Gastroesophageal sphincter (tissue), 4 donors: ENCODE results near the gene AIRE. TPM values are rescaled to one million over a fixed set of nuclear protein-coding genes. Genes with fewer than 3 reads are reported as not detected.

Experiments used
- ATAC-seq: fragments of 150-250 bp; one replicate; pipeline ENCODE4 v1.9.1; 2016; ENCODE audit warnings: mild to moderate bottlenecking, moderate library complexity
- H3K27ac ChIP-seq, 4 donors: fragments of 200-600 bp; sonication (generic) in 3 of 4; 1 replicate in 3 of 4; 2 replicates in 1 of 4; pipeline ENCODE4 v1.5.1; 2016 to 2019
- H3K27me3 ChIP-seq: fragments of 200-600 bp; sonication (generic); one replicate; pipeline ENCODE4 v1.5.1; 2019
- H3K36me3 ChIP-seq, 2 donors: fragments of 200-600 bp; sonication (generic); one replicate each; pipeline ENCODE4 v1.5.1; 2019; ENCODE audit warnings: control low read depth in 1 of 2
- H3K4me1 ChIP-seq, 3 donors: fragments of 200-600 bp; sonication (generic); 1 replicate in 2 of 3; 2 replicates in 1 of 3; pipeline ENCODE4 v1.5.1; 2016 to 2019; ENCODE audit warnings: control low read depth in 2 of 3
- H3K4me3 ChIP-seq, 2 donors: fragments of 200-600 bp; sonication (generic); one replicate each; pipeline ENCODE4 v1.5.1; 2019; ENCODE audit warnings: mild to moderate bottlenecking in 1 of 2, moderate library complexity in 1 of 2
- H3K9me3 ChIP-seq, 3 donors: fragments of 200-600 bp; sonication (generic); one replicate each; pipeline ENCODE4 v1.5.1; 2017 to 2019; ENCODE audit warnings: control low read depth in 2 of 3
- CTCF ChIP-seq, 4 experiments: fragments of 200-600 bp in 2 of 4; fragments of 450-650 bp in 2 of 4; sonication (generic) in 1 of 4; IDR thresholded peaks; one replicate each; pipeline ENCODE4 v1.5.1; 2017 to 2019; ENCODE audit warnings: antibody characterized with exemption in 4 of 4, mild to moderate bottlenecking in 2 of 4, moderate library complexity in 2 of 4
- EP300 ChIP-seq: sonication (generic); formaldehyde crosslinking; IDR thresholded peaks from one replicate; pipeline ENCODE4 v1.6.1; 2017; ENCODE audit warnings: antibody characterized with exemption, mild to moderate bottlenecking
- POLR2A ChIP-seq, 2 donors: fragments of 450-650 bp; IDR thresholded peaks; one replicate each; pipeline ENCODE4 v1.6.1; 2017; ENCODE audit warnings: antibody characterized with exemption in 2 of 2, mild to moderate bottlenecking in 2 of 2, moderate library complexity in 1 of 2
- POLR2AphosphoS5 ChIP-seq: sonication (generic); formaldehyde crosslinking; IDR thresholded peaks from one replicate; pipeline ENCODE4 v1.6.1; 2017; ENCODE audit warnings: antibody characterized with exemption
- WGBS, 2 donors: methylation state at CpG; one replicate each; pipeline ENCODE4 v1.1.5; 2018; ENCODE audit warnings: low coverage in 1 of 2; 5-methylcytosine and 5-hydroxymethylcytosine counted together
- total RNA-seq, 4 donors: library from RNA; depleted of rRNA; stranded (reverse); fragments of >200 nt; gene quantifications; one replicate each; pipeline ENCODE4 v1.1.0, GENCODE V29; 2016

Gene AIRE
- total RNA-seq, 4 donors from 2014 or later: not detected

GRCh38 chr21:44318489-44319285, 33.0 kb downstream of the AIRE start:
- Histone ChIP-seq H3K27me3 (no peaks in the 10 kb centered on the region), H3K9me3 (no peaks in the 10 kb centered on the region), H3K4me1 (no peaks in the 10 kb centered on the region), H3K4me3 (no peak overlapping the region), H3K27ac (no peak overlapping the region), H3K36me3 (peaks cover 0 to 100% of the 10 kb centered on the region in 2 donors)
- 93% methylated on average over 4 of the region's 25 CpGs; no CpG with 5 or more reads in 1 of the 2 donors for WGBS, 2 donors
- ATAC-seq: no peak
- TF ChIP-seq POLR2A (IDR thresholded peaks at IDR 0.05) (no peak), POLR2AphosphoS5 (no peak), EP300 (no peak), CTCF (IDR thresholded peaks at IDR 0.05) (no peak)

- H3K4me1 ChIP-seq: no peaks in the 10 kb centered on the region
- H3K27ac ChIP-seq: no peak overlapping the region
- H3K9me3 ChIP-seq: no peaks in the 10 kb centered on the region
- H3K36me3 ChIP-seq: peaks cover 0 to 100% of the 10 kb centered on the region in 2 donors
- TF ChIP-seq POLR2AphosphoS5 (no peak), POLR2A (IDR thresholded peaks at IDR 0.05) (no peak), CTCF (IDR thresholded peaks at IDR 0.05) (no peak), EP300 (no peak)
- no peak for ATAC-seq
- no peak overlapping the region for H3K4me3 ChIP-seq
- WGBS, 2 donors: no CpG with 5 or more reads among the region's 35 CpGs
- H3K27me3 ChIP-seq: no peaks in the 10 kb centered on the region
Observed at GRCh38 chr21:44319407-44320065, 33.9 kb downstream of the AIRE start.

- H3K4me1 ChIP-seq: no peaks in the 10 kb centered on the region
- no peak overlapping the region for H3K27ac ChIP-seq
- no peaks in the 10 kb centered on the region for H3K9me3 ChIP-seq
- no peak for ATAC-seq
- H3K4me3 ChIP-seq: no peak overlapping the region
- WGBS, 2 donors: 100% methylated on average over 1 of the region's 13 CpGs; no CpG with 5 or more reads in 1 of the 2 donors
- peaks cover 0 to 100% of the 10 kb centered on the region in 2 donors for H3K36me3 ChIP-seq
- TF ChIP-seq POLR2AphosphoS5: no peak
- TF ChIP-seq EP300: no peak
- TF ChIP-seq POLR2A (IDR thresholded peaks at IDR 0.05): no peak
- no peak for TF ChIP-seq CTCF (IDR thresholded peaks at IDR 0.05)
- H3K27me3 ChIP-seq: no peaks in the 10 kb centered on the region
Observed at GRCh38 chr21:44320847-44321246, 35.2 kb downstream of the AIRE start.

DNA sequence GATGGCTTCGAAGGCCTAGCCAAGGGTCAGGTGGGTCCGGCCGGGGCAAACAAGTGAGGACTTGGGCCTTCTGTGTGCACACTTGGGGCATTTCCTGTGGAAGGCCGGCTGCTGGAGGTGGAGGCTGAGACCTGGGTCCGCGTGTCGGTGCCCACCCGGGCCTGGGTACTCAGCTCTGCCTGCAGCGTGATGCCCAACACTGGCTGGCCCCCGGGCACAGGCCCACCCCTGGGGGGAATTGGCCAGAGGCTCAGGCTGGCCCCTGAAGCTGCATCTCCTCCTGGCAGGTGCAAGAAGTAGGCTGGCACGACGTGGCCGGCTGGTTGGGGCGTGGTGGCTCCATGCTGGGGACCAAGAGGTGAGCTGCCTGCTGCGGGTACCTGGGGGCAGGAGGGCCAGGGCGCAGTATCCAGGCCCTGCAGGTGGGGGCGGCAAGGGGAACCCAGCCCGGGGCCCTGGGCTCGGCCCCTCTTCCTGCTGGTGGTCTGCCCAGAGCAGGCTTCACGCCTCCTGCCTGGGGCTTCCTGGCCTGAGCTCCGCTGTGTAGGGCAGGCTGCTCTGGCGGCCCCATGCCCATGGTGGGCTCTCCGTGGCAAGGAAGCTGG, 36.3 kb downstream of the AIRE start:
- 96% methylated on average over 5 of the region's 23 CpGs; no CpG with 5 or more reads in 1 of the 2 donors for WGBS, 2 donors
- H3K27ac ChIP-seq: no peak overlapping the region
- ATAC-seq: no peak

More for the DNA sequence above, 36.3 kb downstream of the AIRE start:
- no peaks in the 10 kb centered on the region for H3K4me1 ChIP-seq
- peaks cover 0 to 100% of the 10 kb centered on the region in 2 donors for H3K36me3 ChIP-seq
- H3K27me3 ChIP-seq: no peaks in the 10 kb centered on the region
- TF ChIP-seq CTCF (IDR thresholded peaks at IDR 0.05) (no peak), EP300 (no peak), POLR2AphosphoS5 (no peak), POLR2A (IDR thresholded peaks at IDR 0.05) (no peak)
- H3K4me3 ChIP-seq: no peak overlapping the region
- no peaks in the 10 kb centered on the region for H3K9me3 ChIP-seq
